ENCODE measurements around the gene NR5A2.

The NR5A2 gene

DNA sequence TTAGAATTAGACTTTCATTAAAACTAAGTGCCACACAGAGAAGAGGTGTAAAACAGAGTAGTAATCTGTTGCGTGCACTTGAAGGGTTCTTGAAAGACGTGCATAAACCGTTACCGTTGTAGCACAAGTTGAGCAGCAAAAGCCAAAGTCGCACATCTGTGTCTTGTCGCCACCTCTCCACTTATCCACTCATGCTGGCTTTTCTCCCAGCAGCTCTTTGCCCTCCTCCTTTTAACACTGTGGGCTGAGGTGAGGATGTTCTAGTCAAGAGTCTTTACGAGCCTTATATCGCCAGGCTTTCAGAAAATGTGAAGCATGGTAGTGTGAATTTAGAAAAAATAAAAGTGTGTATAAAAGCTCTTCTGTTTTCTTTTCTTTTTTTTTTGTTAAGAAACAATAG is 48.0 kb downstream of the NR5A2 start:
- no peak for DNase-seq

DNA sequence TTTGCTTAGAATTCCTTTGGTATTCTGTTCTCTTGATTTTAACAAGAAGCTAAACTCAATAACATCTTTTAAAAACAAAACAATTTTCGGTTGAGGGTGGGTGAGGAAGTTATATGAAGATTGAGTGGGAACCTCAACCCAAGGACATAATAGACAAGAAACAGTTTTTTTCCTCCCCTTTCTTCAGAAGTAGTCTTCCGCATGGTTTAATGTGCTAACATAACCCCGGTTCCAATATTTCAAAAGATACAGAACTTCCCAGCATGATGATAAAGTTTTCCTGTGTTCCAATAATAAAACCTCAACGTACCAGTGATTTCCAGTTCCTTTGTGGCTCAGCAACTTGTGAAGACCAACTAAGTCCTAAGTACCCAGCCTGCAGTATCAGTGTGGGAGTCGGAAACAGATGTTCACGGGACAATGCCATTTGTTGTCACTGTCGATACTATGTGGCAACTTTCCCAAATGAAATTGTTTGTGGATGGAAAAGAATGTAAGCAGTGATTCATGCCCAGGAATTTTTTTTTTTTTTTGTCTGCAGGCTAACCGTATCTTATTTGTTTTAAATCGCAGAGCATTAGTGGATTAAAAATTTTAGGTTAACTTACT is 48.5 kb downstream of the NR5A2 start:
- DNase-seq = no peak

- DNase-seq = no peak
Observed at GRCh38 chr1:200079232-200079940, 51.9 kb downstream of the NR5A2 start.

DNA sequence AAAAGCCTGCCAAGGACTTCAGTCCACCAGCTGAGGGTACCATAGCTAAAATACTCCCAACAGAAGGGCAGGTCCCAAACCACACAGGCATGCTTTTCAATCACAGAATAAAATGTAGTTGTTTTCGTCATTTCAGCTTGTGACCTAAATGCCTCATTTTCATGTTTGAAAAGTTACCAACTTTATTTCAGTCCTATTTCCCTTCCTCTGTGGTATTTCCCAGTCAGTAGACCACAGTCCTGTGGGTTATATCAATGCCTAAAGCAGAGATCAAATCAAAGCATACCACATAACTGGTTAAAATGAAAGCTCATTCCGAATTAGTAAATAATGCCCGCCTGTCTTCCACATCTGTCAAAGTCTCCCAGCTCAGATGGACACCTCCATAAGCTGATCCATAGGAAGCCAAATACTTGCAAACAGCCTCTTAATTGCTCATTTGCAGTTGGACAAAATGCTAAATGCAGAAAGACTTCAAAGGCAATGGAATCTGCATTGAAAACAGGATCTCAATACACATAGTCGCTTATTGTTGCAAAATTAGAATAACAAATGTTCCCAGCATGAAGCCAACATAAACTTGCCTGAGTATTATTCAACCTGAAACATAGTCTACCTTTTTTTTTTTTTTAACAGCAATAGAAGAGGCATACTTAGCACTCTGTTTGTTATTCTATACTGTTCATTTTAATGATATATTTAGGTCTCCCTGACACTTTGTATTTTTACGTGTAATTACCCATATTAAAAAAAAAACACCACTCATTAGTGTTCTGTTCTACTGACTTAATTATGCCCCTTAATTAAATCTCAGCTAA is 53.9 kb downstream of the NR5A2 start:
- peak; percentile 40 for DNase-seq

GRCh38 chr1:200081969-200082245 is 54.4 kb downstream of the NR5A2 start:
- no peak for DNase-seq

- DNase-seq = no peak
Observed at GRCh38 chr1:200082329-200082728, 54.8 kb downstream of the NR5A2 start.

DNA sequence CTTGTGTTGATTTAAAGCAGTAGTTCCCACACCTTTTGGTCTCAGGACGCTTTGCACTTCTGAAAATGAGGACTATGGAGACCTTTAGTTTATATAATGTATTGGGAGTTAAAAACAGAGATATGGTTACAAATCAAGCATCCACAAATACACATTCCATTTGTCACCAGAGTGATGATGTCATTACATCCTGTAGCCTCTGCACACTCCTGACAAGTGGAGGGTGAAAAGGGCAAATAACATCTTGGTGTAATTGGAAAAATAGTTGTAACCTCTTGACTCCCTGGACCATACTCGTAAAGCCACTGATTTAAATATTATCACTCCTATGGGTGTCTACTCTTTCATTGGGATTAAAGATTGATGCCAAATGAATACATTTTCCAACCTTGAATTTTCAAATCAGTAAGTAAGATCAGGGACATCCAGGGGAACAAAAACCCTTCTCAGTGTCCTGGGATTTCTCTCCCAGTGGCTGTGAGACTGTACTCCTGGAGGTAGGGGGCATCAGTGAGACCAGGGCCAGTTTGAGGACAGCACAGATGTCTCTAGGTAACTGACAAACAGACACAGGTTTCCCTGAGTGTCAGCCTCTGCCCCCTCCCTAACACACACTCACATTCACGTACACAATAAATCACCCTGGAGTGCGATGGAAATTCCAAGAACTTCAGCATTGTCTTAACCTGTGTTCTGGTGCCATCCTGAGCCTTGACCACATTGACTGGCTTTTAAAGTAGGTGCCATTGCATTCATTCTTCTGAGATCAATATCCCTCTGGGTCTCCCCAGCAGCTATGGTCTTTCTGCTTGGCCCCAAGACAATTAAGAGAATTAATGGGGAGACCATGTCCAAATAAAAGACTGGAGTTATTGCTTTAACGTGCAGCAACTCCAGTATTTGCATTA is 63.0 kb downstream of the NR5A2 start:
- no peak for DNase-seq

- DNase-seq = no peak
Observed at GRCh38 chr1:200095057-200095577, 67.6 kb downstream of the NR5A2 start.

- DNase-seq = no peak
Observed at GRCh38 chr1:200096774-200097173, 69.3 kb downstream of the NR5A2 start.

DNA sequence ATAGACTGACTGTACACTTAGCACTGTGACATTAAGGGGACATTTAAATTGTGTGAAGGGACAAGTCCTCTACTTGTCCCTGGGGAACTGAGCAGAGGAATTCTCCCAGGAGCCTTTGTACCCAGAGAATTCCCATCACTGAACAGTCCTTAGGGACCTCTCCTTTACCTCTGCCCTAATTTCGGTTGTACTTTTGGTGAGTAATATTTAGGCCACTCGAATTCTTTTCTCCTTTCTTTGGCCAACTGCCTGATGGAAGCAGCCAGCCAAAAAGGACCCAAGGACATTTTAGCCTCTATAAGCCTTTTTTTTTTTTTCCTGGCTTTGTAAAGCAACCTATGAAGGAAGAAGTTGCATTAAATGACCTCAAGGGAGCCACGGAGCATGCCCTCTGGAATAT is 71.5 kb downstream of the NR5A2 start:
- DNase-seq = no peak

DNA sequence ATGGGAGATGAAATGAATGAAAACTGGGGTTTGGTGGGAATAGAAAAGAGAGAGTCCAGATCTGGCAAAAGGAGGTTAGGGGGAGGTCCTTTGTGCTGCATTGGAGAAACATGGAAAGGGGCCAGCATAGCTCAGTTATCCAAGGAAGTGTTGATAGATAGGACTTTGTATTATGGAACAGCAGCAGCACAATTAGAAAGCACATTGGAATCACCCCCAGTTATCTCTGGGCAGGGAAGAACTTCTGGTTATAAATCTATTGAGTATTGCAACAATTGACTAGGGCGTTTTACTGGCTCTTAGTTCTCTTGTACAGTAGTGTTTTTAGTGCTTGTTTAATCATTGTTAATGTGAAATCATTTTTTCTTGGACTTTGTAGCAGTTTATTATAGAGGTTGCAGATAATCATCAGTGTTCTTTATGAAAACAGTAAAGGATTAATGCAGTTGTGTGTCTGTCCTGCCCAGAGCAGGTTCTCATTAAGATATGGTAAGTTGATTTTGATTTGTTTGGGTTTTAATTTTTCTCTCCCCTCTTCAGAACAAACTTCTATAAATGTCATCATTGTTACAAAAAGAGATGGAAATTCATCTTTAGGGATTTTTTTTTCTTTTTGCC is 76.6 kb downstream of the NR5A2 start:
- no peak for DNase-seq

GRCh38 chr1:200107004-200107470 is 79.5 kb downstream of the NR5A2 start:
- DNase-seq = peak; percentile 23

DNA sequence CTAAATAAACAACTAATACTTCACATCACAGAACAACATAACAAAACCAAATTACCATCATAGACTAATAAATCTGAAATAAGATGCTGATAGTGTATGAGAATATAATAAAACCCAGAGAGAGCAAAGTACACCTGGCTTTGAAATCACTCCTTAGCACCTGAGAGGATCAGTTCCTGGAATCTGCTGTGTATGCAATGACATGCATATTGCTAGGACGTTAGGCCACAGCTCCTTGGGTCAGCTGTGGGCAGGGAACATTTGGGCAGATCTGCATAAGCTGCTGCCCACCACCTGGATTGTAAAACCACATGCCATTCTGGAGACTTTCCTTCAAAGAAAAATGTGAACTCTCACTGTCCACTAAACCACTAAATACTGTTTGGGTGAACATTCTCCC is 81.1 kb downstream of the NR5A2 start:
- DNase-seq = no peak

DNA sequence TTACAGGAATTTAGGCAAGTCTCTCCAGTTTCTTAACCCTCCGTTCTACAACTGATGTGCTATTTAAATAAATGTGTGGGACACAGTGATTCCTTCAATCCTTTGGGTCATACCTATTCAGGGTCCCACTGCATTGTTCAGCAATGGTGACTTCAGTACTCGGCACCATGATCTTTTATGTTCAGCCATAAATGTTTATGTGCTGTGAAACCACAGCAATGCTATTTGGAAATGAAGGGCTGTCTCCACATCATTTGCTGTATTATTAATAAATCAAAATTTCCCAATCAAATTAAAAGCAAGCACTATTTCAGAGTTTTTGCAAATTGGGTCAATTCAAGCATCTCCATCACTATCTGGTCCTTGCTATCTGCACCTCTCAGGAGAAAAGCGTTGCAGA is 84.8 kb downstream of the NR5A2 start:
- no peak for DNase-seq

- no peak for DNase-seq
Observed at GRCh38 chr1:200115532-200115931, 88.0 kb downstream of the NR5A2 start.

- DNase-seq = no peak
Observed at GRCh38 chr1:200116324-200116723, 88.8 kb downstream of the NR5A2 start.

DNA sequence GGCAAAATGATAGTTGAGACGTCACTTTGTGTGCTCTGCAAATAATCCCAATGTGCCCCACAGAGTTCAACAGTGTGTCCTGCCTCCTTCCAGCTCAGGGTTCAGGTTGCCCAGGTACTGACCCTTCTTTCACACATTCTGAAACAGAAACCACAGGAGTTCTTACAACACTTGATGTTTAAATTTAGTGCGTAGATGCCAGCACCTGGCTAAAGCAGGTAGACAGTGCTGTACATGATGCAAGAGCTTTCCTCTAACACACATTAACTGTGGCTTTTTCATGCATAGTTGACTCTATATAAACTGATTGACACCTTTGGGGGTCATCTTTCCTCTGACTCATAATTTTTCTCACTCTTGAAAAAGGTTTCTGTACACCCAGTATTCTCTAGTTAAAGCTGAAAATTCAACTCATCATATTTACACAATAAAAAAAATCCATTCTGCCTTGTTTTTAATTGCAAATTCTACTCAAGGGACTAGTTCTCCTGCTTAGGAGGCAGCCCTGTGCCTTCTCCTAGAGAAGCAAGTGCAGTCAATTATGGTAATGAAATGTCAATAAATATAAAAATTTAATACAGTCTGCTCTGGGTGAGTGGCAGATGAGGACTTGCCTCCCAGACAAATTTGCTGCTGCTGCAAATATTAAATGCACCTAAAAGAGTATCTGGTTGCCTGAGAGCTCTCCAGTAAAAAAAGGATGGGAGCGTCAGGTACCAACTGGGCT is 91.4 kb downstream of the NR5A2 start:
- peak; percentile 94 for DNase-seq

- no peak for DNase-seq
Observed at GRCh38 chr1:200121421-200121820, 93.9 kb downstream of the NR5A2 start.

DNA sequence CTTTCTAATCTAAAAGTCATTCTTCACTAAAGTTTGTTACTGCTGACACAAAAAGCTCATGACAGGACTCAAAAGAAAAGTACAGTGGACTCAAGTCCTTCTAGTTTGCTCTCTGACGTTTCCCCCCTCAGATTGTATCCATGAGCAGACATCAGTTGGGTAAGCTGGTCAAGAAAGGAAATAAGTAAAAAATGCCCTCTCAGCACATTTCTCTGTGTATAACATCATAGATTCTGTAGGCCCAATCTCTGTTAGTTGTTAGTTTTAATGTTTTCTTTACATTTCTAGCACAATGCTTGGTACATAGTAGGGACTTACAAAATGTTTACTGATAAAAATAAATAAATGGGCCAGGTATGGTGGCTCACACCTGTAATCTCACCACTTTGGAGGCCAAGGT is 96.8 kb downstream of the NR5A2 start:
- DNase-seq = no peak

- DNase-seq = no peak
Observed at GRCh38 chr1:200128081-200128480, 100.6 kb downstream of the NR5A2 start.
